GM23338 (cell line): Measurements from ENCODE around the gene CNTRL. TPM values are rescaled to one million over a fixed set of nuclear protein-coding genes. Genes with fewer than 3 reads are reported as not detected.

Experiments used
- ATAC-seq: fragments of 200-7000 bp; cut with Tn5 transposase; 3 replicates; pipeline ENCODE4 v1.9.1; 2020
- DNase-seq: peaks from one replicate; pipeline ENCODE4 v3.0.0-alpha.2; 2015; ENCODE audit warnings: low spot score
- H2AFZ ChIP-seq: fragments of 200-600 bp; sonication (generic); 2 replicates; pipeline ENCODE4 v1.8.0; 2016; ENCODE audit warnings: antibody characterized with exemption, mild to moderate bottlenecking, moderate library complexity
- H3F3A ChIP-seq: fragments of 200-600 bp; sonication (generic); replicated peaks from 2 replicates; pipeline ENCODE4 v1.8.0; 2017; ENCODE audit warnings: antibody characterized with exemption, mixed run types, low read depth
- H3K27ac ChIP-seq: fragments of 200-600 bp; sonication (generic); 2 replicates; pipeline ENCODE4 v1.6.1; 2016; ENCODE audit warnings: low read depth
- H3K27me3 ChIP-seq: fragments of 200-600 bp; sonication (generic); 2 replicates; pipeline ENCODE4 v1.8.0; 2016; ENCODE audit warnings: mild to moderate bottlenecking, mixed run types, moderate library complexity; ENCODE audit not compliant: insufficient read depth
- H3K36me3 ChIP-seq: fragments of 200-600 bp; sonication (generic); 2 replicates; pipeline ENCODE4 v1.8.0; 2016; ENCODE audit warnings: mild to moderate bottlenecking; ENCODE audit not compliant: insufficient read depth
- H3K4me1 ChIP-seq: fragments of 200-600 bp; sonication (generic); 2 replicates; pipeline ENCODE4 v1.8.0; 2016; ENCODE audit warnings: mild to moderate bottlenecking, moderate library complexity; ENCODE audit not compliant: insufficient read depth
- H3K4me2 ChIP-seq: fragments of 200-600 bp; sonication (generic); 2 replicates; pipeline ENCODE4 v1.7.1; 2017; ENCODE audit warnings: mixed run types
- H3K4me3 ChIP-seq: fragments of 200-600 bp; sonication (generic); 2 replicates; pipeline ENCODE4 v1.6.1; 2016; ENCODE audit warnings: mixed run types
- H3K79me2 ChIP-seq: fragments of 200-600 bp; sonication (generic); replicated peaks from 2 replicates; pipeline ENCODE4 v1.8.0; 2017; ENCODE audit warnings: mild to moderate bottlenecking; ENCODE audit not compliant: insufficient read depth
- H3K9me2 ChIP-seq: fragments of 200-600 bp; sonication (generic); 2 replicates; pipeline ENCODE4 v1.8.0; 2017; ENCODE audit not compliant: insufficient read depth
- H4K20me1 ChIP-seq: fragments of 200-600 bp; sonication (generic); replicated peaks from 2 replicates; pipeline ENCODE4 v1.8.0; 2017; ENCODE audit warnings: mild to moderate bottlenecking; ENCODE audit not compliant: insufficient read depth
- H3K27ac Mint-ChIP-seq: 2 replicates; pipeline ENCODE4 v1.8.0; 2020; ENCODE audit warnings: inconsistent platforms, mild to moderate bottlenecking, moderate library complexity, mixed read lengths
- H3K27me3 Mint-ChIP-seq: 3 replicates; pipeline ENCODE4 v1.8.0; 2022; ENCODE audit warnings: low read depth, mild to moderate bottlenecking, moderate library complexity, mixed read lengths, inconsistent platforms; ENCODE audit not compliant: insufficient read depth, poor library complexity
- H3K36me3 Mint-ChIP-seq: 3 replicates; pipeline ENCODE4 v1.8.0; 2021; ENCODE audit warnings: low read depth, mild to moderate bottlenecking, inconsistent platforms, moderate library complexity, mixed read lengths
- H3K4me1 Mint-ChIP-seq: 3 replicates; pipeline ENCODE4 v1.8.0; 2020; ENCODE audit warnings: mild to moderate bottlenecking, inconsistent platforms, mixed read lengths
- H3K4me3 Mint-ChIP-seq: 3 replicates; pipeline ENCODE4 v1.8.0; 2021; ENCODE audit warnings: moderate library complexity, mild to moderate bottlenecking, inconsistent platforms, mixed read lengths
- H3K9me3 Mint-ChIP-seq: 3 replicates; pipeline ENCODE4 v1.8.0; 2020; ENCODE audit warnings: moderate library complexity, mild to moderate bottlenecking, inconsistent platforms, mixed read lengths
- CREB1 ChIP-seq: fragments of 250-450 bp; sonication (Bioruptor Pico); IDR thresholded peaks from 2 replicates; pipeline ENCODE4 v1.5.0; 2020; ENCODE audit warnings: low read depth, mild to moderate bottlenecking, moderate library complexity
- EZH2 ChIP-seq: fragments of 200-600 bp; sonication (generic); IDR thresholded peaks from one replicate; pipeline ENCODE4 v1.8.0; 2017; ENCODE audit warnings: antibody characterized with exemption, mild to moderate bottlenecking, low read depth; ENCODE audit not compliant: unreplicated experiment
- JUNB ChIP-seq: IDR thresholded peaks from one replicate; pipeline ENCODE4 v1.6.1; 2016; ENCODE audit warnings: antibody characterized with exemption; ENCODE audit not compliant: unreplicated experiment
- NANOG ChIP-seq: IDR thresholded peaks from 2 replicates; pipeline ENCODE4 v1.6.1; 2016; ENCODE audit warnings: antibody characterized with exemption, borderline replicate concordance
- POLR2AphosphoS5 ChIP-seq: IDR thresholded peaks from 2 replicates; pipeline ENCODE4 v1.6.1; 2016; ENCODE audit warnings: antibody characterized with exemption, low read depth
- STAT1 ChIP-seq: IDR thresholded peaks from one replicate; pipeline ENCODE4 v1.6.1; 2016; ENCODE audit warnings: antibody characterized with exemption; ENCODE audit not compliant: unreplicated experiment
- ZNF114 ChIP-seq: fragments of 250-450 bp; sonication (Bioruptor Pico); IDR thresholded peaks from 2 replicates; pipeline ENCODE4 v1.5.0; 2020; ENCODE audit warnings: mild to moderate bottlenecking, moderate library complexity
- ZNF331 ChIP-seq: fragments of 250-450 bp; sonication (Bioruptor Pico); IDR thresholded peaks from 2 replicates; pipeline ENCODE4 v1.5.0; 2020; ENCODE audit warnings: low read depth, mild to moderate bottlenecking, moderate library complexity
- polyA plus RNA-seq: library from polyadenylated mRNA; unstranded; fragments of >200 nt; fragmentation: Nextera tagmentation; extraction: Ambion mirVana; gene quantifications from 2 replicates; pipeline ENCODE4 v1.2.1, GENCODE V29; 2016
- total RNA-seq: library from RNA; depleted of rRNA; stranded (reverse); fragments of >200 nt; shearing (Covaris generic); gene quantifications from 2 replicates; pipeline ENCODE4 v1.2.3, GENCODE V29; 2014
- TF ChIP-seq, protein P1 (sequence below): IDR thresholded peaks from 2 replicates; pipeline ENCODE4 v1.6.1; 2016; ENCODE audit warnings: antibody characterized with exemption
- TF ChIP-seq, protein P2 (sequence below), 2 experiments: fragments of 200-600 bp in 1 of 2; sonication (generic) in 1 of 2; conservative IDR thresholded peaks; 2 replicates each; pipeline versions ENCODE4 v1.5.1 to v1.6.1; 2016 to 2017; ENCODE audit warnings: antibody characterized with exemption in 2 of 2, low read depth in 2 of 2, mild to moderate bottlenecking in 2 of 2, moderate library complexity in 1 of 2
- TF ChIP-seq, protein P3 (sequence below): fragments of 250-450 bp; sonication (Bioruptor Pico); IDR thresholded peaks from 2 replicates; pipeline ENCODE4 v1.5.0; 2020; ENCODE audit warnings: mild to moderate bottlenecking, moderate library complexity
- TF ChIP-seq, protein P4 (sequence below): IDR thresholded peaks from one replicate; pipeline ENCODE4 v1.6.1; 2018; ENCODE audit warnings: antibody characterized with exemption; ENCODE audit not compliant: unreplicated experiment

CNTRL gene
- total and polyA plus RNA-seq, 2 experiments from 2014 or later, result 9.2 to 11.7 TPM

DNA sequence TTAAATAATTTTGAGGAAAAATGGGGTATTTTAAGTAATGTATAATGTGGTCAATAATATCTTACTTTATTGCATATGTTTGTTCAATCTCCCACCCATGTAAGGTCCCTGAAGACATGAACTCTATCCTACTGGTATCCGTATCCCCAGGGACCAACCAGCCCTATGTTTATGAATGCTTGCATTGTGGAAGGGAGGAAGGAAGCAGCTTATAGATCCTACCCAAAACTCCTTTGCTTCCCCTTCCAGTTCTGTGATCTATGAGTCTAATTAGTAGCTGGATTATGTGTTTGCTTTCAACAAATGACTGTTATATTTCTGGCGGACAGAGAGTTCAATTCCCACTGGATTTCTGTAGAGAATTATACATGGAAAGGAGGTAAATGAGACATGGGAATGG, 45.6 kb downstream of the CNTRL start:
- Histone ChIP-seq H3K4me3 (no peak overlapping the region), H3K4me2 (no peak overlapping the region), H3K36me3 (no peaks in the 10 kb centered on the region), H2AFZ (no peak overlapping the region), H3K9me2 (no peaks in the 10 kb centered on the region), H4K20me1 (no peaks in the 10 kb centered on the region), H3K27ac (no peak overlapping the region), H3K4me1 (no peaks in the 10 kb centered on the region), H3K27me3 (no peaks in the 10 kb centered on the region), H3K79me2 (no peaks in the 10 kb centered on the region), H3F3A (no peaks in the 10 kb centered on the region)
- Mint-ChIP-seq H3K27ac (no peak overlapping the region), H3K4me1 (peaks cover 13% of the 10 kb centered on the region; the same call in 2 of the 3 replicates), H3K36me3 (no peaks in the 10 kb centered on the region), H3K27me3 (peaks cover 5% of the 10 kb centered on the region), H3K9me3 (no peaks in the 10 kb centered on the region), H3K4me3 (no peak overlapping the region)
- ATAC-seq (no peak), DNase-seq (no peak)
- TF ChIP-seq STAT1, result no peak
- TF ChIP-seq CREB1 (CRISPR knock-in tag), result no peak
- no peak for TF ChIP-seq ZNF114 (CRISPR knock-in tag)
- TF ChIP-seq, protein P1, sequence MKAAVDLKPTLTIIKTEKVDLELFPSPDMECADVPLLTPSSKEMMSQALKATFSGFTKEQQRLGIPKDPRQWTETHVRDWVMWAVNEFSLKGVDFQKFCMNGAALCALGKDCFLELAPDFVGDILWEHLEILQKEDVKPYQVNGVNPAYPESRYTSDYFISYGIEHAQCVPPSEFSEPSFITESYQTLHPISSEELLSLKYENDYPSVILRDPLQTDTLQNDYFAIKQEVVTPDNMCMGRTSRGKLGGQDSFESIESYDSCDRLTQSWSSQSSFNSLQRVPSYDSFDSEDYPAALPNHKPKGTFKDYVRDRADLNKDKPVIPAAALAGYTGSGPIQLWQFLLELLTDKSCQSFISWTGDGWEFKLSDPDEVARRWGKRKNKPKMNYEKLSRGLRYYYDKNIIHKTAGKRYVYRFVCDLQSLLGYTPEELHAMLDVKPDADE, result no peak
- no peak for TF ChIP-seq EZH2
- TF ChIP-seq POLR2AphosphoS5, result no peak
- TF ChIP-seq, protein P2, sequence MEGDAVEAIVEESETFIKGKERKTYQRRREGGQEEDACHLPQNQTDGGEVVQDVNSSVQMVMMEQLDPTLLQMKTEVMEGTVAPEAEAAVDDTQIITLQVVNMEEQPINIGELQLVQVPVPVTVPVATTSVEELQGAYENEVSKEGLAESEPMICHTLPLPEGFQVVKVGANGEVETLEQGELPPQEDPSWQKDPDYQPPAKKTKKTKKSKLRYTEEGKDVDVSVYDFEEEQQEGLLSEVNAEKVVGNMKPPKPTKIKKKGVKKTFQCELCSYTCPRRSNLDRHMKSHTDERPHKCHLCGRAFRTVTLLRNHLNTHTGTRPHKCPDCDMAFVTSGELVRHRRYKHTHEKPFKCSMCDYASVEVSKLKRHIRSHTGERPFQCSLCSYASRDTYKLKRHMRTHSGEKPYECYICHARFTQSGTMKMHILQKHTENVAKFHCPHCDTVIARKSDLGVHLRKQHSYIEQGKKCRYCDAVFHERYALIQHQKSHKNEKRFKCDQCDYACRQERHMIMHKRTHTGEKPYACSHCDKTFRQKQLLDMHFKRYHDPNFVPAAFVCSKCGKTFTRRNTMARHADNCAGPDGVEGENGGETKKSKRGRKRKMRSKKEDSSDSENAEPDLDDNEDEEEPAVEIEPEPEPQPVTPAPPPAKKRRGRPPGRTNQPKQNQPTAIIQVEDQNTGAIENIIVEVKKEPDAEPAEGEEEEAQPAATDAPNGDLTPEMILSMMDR (conservative IDR thresholded peaks at IDR 0.05; ENCODE audit: low read depth in 2 of 2), result no peak
- TF ChIP-seq, protein P3, sequence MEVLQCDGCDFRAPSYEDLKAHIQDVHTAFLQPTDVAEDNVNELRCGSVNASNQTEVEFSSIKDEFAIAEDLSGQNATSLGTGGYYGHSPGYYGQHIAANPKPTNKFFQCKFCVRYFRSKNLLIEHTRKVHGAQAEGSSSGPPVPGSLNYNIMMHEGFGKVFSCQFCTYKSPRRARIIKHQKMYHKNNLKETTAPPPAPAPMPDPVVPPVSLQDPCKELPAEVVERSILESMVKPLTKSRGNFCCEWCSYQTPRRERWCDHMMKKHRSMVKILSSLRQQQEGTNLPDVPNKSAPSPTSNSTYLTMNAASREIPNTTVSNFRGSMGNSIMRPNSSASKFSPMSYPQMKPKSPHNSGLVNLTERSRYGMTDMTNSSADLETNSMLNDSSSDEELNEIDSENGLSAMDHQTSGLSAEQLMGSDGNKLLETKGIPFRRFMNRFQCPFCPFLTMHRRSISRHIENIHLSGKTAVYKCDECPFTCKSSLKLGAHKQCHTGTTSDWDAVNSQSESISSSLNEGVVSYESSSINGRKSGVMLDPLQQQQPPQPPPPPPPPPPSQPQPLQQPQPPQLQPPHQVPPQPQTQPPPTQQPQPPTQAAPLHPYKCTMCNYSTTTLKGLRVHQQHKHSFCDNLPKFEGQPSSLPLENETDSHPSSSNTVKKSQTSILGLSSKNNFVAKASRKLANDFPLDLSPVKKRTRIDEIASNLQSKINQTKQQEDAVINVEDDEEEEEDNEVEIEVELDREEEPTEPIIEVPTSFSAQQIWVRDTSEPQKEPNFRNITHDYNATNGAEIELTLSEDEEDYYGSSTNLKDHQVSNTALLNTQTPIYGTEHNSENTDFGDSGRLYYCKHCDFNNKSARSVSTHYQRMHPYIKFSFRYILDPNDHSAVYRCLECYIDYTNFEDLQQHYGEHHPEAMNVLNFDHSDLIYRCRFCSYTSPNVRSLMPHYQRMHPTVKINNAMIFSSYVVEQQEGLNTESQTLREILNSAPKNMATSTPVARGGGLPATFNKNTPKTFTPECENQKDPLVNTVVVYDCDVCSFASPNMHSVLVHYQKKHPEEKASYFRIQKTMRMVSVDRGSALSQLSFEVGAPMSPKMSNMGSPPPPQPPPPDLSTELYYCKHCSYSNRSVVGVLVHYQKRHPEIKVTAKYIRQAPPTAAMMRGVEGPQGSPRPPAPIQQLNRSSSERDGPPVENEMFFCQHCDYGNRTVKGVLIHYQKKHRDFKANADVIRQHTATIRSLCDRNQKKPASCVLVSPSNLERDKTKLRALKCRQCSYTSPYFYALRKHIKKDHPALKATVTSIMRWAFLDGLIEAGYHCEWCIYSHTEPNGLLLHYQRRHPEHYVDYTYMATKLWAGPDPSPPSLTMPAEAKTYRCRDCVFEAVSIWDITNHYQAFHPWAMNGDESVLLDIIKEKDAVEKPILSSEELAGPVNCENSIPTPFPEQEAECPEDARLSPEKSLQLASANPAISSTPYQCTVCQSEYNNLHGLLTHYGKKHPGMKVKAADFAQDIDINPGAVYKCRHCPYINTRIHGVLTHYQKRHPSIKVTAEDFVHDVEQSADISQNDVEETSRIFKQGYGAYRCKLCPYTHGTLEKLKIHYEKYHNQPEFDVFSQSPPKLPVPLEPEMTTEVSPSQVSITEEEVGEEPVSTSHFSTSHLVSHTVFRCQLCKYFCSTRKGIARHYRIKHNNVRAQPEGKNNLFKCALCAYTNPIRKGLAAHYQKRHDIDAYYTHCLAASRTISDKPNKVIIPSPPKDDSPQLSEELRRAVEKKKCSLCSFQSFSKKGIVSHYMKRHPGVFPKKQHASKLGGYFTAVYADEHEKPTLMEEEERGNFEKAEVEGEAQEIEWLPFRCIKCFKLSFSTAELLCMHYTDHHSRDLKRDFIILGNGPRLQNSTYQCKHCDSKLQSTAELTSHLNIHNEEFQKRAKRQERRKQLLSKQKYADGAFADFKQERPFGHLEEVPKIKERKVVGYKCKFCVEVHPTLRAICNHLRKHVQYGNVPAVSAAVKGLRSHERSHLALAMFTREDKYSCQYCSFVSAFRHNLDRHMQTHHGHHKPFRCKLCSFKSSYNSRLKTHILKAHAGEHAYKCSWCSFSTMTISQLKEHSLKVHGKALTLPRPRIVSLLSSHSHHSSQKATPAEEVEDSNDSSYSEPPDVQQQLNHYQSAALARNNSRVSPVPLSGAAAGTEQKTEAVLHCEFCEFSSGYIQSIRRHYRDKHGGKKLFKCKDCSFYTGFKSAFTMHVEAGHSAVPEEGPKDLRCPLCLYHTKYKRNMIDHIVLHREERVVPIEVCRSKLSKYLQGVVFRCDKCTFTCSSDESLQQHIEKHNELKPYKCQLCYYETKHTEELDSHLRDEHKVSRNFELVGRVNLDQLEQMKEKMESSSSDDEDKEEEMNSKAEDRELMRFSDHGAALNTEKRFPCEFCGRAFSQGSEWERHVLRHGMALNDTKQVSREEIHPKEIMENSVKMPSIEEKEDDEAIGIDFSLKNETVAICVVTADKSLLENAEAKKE (CRISPR knock-in tag), result no peak
- TF ChIP-seq NANOG, result no peak
- TF ChIP-seq ZNF331 (CRISPR knock-in tag), result no peak
- no peak for TF ChIP-seq JUNB
- TF ChIP-seq, protein P4, sequence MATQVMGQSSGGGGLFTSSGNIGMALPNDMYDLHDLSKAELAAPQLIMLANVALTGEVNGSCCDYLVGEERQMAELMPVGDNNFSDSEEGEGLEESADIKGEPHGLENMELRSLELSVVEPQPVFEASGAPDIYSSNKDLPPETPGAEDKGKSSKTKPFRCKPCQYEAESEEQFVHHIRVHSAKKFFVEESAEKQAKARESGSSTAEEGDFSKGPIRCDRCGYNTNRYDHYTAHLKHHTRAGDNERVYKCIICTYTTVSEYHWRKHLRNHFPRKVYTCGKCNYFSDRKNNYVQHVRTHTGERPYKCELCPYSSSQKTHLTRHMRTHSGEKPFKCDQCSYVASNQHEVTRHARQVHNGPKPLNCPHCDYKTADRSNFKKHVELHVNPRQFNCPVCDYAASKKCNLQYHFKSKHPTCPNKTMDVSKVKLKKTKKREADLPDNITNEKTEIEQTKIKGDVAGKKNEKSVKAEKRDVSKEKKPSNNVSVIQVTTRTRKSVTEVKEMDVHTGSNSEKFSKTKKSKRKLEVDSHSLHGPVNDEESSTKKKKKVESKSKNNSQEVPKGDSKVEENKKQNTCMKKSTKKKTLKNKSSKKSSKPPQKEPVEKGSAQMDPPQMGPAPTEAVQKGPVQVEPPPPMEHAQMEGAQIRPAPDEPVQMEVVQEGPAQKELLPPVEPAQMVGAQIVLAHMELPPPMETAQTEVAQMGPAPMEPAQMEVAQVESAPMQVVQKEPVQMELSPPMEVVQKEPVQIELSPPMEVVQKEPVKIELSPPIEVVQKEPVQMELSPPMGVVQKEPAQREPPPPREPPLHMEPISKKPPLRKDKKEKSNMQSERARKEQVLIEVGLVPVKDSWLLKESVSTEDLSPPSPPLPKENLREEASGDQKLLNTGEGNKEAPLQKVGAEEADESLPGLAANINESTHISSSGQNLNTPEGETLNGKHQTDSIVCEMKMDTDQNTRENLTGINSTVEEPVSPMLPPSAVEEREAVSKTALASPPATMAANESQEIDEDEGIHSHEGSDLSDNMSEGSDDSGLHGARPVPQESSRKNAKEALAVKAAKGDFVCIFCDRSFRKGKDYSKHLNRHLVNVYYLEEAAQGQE, result no peak
